Central memory CD4-positive, alpha-beta T cell (primary cell): Measurements from ENCODE around the gene SPAG4.

Experiments
- DNase-seq: peaks from one replicate; pipeline ENCODE4 v3.0.0; 2022

Gene SPAG4

GRCh38 chr20:35599776-35600120 is 15.9 kb upstream of the SPAG4 start:
- no peak for DNase-seq

GRCh38 chr20:35600176-35600992 is 15.2 kb upstream of the SPAG4 start:
- no peak for DNase-seq

- DNase-seq: peak; percentile 76
Measured at GRCh38 chr20:35600993-35601973, 14.3 kb upstream of the SPAG4 start.

GRCh38 chr20:35601990-35602389 is 13.6 kb upstream of the SPAG4 start:
- DNase-seq: no peak

- no peak for DNase-seq
Measured at GRCh38 chr20:35602851-35603495, 12.7 kb upstream of the SPAG4 start.

- DNase-seq: no peak
Measured at GRCh38 chr20:35603695-35604448, 11.8 kb upstream of the SPAG4 start.

- no peak for DNase-seq
Measured at GRCh38 chr20:35604449-35604747, 11.2 kb upstream of the SPAG4 start.

- no peak for DNase-seq
Measured at GRCh38 chr20:35606127-35606526, 9.5 kb upstream of the SPAG4 start.

GRCh38 chr20:35607003-35607735 is 8.5 kb upstream of the SPAG4 start:
- DNase-seq: no peak

GRCh38 chr20:35610833-35611427 is 4.7 kb upstream of the SPAG4 start:
- DNase-seq: no peak

GRCh38 chr20:35611482-35611881 is 4.1 kb upstream of the SPAG4 start:
- DNase-seq: no peak

GRCh38 chr20:35616465-35617396 is 1.1 kb downstream of the SPAG4 start:
- no peak for DNase-seq

GRCh38 chr20:35617397-35618262 is 2.0 kb downstream of the SPAG4 start:
- peak; percentile 25 for DNase-seq

- DNase-seq: peak; percentile 17
Measured at GRCh38 chr20:35618263-35619131, 2.9 kb downstream of the SPAG4 start.

GRCh38 chr20:35619196-35620095 is 3.8 kb downstream of the SPAG4 start:
- DNase-seq: peak; percentile 68

GRCh38 chr20:35620818-35621559 is 5.4 kb downstream of the SPAG4 start:
- no peak for DNase-seq

- DNase-seq: no peak
Measured at GRCh38 chr20:35621560-35621946, 5.9 kb downstream of the SPAG4 start.
